K562 (cell line): ENCODE measurements around the gene RALY. TPM values are rescaled to one million over a fixed set of nuclear protein-coding genes. Genes with fewer than 3 reads are reported as not detected.
A peak's percentile ranks its signal among the peaks of the same experiment; 100 is the strongest.

ENCODE experiments used
- CREB1 ChIP-seq, 2 experiments: sonication (generic) in 1 of 2; formaldehyde crosslinking in 1 of 2; IDR thresholded peaks; 2 replicates each; pipeline versions ENCODE4 v1.6.1 to v1.8.0; 2012 to 2022; ENCODE audit warnings: inconsistent platforms in 1 of 2, mild to moderate bottlenecking in 1 of 2, missing genetic modification reagents in 1 of 2, moderate library complexity in 1 of 2
- CREM ChIP-seq: IDR thresholded peaks from 2 replicates; pipeline ENCODE4 v1.6.1; 2014; ENCODE audit warnings: antibody characterized with exemption, low read depth
- FOXA1 ChIP-seq: fragments of 450-650 bp; IDR thresholded peaks from 2 replicates; pipeline ENCODE4 v1.6.1; 2016; ENCODE audit warnings: mild to moderate bottlenecking, borderline replicate concordance
- HMG20A ChIP-seq: fragments of 450-650 bp; formaldehyde crosslinking; conservative IDR thresholded peaks from 2 replicates; pipeline ENCODE4 v1.4.0; 2020; ENCODE audit warnings: mild to moderate bottlenecking, mixed read lengths
- HNRNPUL1 ChIP-seq: fragments of 200-400 bp; formaldehyde crosslinking; IDR thresholded peaks from 2 replicates; pipeline ENCODE4 v1.6.1; 2017; ENCODE audit warnings: low read length
- KDM5B ChIP-seq: fragments of 200-600 bp; sonication (generic); IDR thresholded peaks from 2 replicates; pipeline ENCODE4 v1.6.1; 2012; ENCODE audit warnings: low read depth, mild to moderate bottlenecking, moderate library complexity, low read length, control low read depth, inconsistent platforms; ENCODE audit not compliant: insufficient replicate concordance
- MCM7 ChIP-seq, 2 experiments: fragments of 450-650 bp; IDR thresholded peaks; 2 replicates each; pipeline ENCODE4 v1.6.1; 2016 to 2018
- NFRKB ChIP-seq: fragments of 450-650 bp; IDR thresholded peaks from 2 replicates; pipeline ENCODE4 v1.6.1; 2016; ENCODE audit warnings: low read depth
- RERE ChIP-seq: sonication (generic); formaldehyde crosslinking; IDR thresholded peaks from 2 replicates; pipeline ENCODE4 v1.8.0; 2023; ENCODE audit warnings: missing genetic modification reagents, mild to moderate bottlenecking, borderline replicate concordance
- RFX5 ChIP-seq: IDR thresholded peaks from 2 replicates; pipeline ENCODE4 v1.6.1; 2011; ENCODE audit warnings: low read depth, mild to moderate bottlenecking, improper control_type of control experiment, low read length
- SMAD4 ChIP-seq: fragments of 250-450 bp; sonication (Bioruptor Pico); conservative IDR thresholded peaks from 2 replicates; pipeline ENCODE4 v1.8.0; 2021; ENCODE audit warnings: inconsistent platforms, mild to moderate bottlenecking, moderate library complexity
- SMARCB1 ChIP-seq: IDR thresholded peaks from 2 replicates; pipeline ENCODE4 v1.6.1; 2011; ENCODE audit warnings: improper control_type of control experiment, low read depth; ENCODE audit not compliant: insufficient read length
- XRCC4 ChIP-seq: IDR thresholded peaks from one replicate; pipeline ENCODE4 v1.6.1; 2011; ENCODE audit not compliant: insufficient read depth, insufficient read length; ENCODE audit errors: extremely low read depth
- ZBTB17 ChIP-seq: fragments of 450-650 bp; formaldehyde crosslinking; IDR thresholded peaks from 2 replicates; pipeline ENCODE4 v1.4.0; 2020; ENCODE audit warnings: mild to moderate bottlenecking
- ZKSCAN3 ChIP-seq: fragments of 250-450 bp; sonication (Bioruptor Pico); IDR thresholded peaks from 2 replicates; pipeline ENCODE4 v1.4.0; 2020
- ZNF280B ChIP-seq: fragments of 250-450 bp; sonication (Bioruptor Pico); IDR thresholded peaks from 2 replicates; pipeline ENCODE4 v1.5.1; 2021; ENCODE audit warnings: mild to moderate bottlenecking
- ZNF436 ChIP-seq: fragments of 250-450, 450-650 bp; sonication (Bioruptor Pico); formaldehyde crosslinking; IDR thresholded peaks from 2 replicates; pipeline ENCODE4 v1.7.0; 2020; ENCODE audit warnings: mild to moderate bottlenecking
- ZNF668 ChIP-seq: fragments of 250-450 bp; sonication (Bioruptor Pico); IDR thresholded peaks from 2 replicates; pipeline ENCODE4 v1.8.0; 2022; ENCODE audit warnings: mild to moderate bottlenecking, inconsistent platforms
- polyA plus RNA-seq, 8 experiments: library from polyadenylated mRNA; depleted of rRNA in 4 of 8; stranded (reverse) in 5 of 8; unstranded in 3 of 8; fragments of >200 nt; fragmentation: Nextera tagmentation in 2 of 8; fragmentation: Illumina TruSeq in 1 of 8; extraction: Ambion mirVana in 2 of 8; extraction: Trizol in 1 of 8; gene quantifications; 2 replicates each; pipeline versions ENCODE4 v1.2.1 to v1.2.3, GENCODE V29; 2011 to 2014; ENCODE audit warnings: inconsistent platforms in 1 of 8, missing spikeins in 1 of 8
- total RNA-seq, 7 experiments: library from RNA; depleted of rRNA in 6 of 7; stranded (reverse); fragments of >200 nt in 6 of 7; fragmentation: Illumina TruSeq in 2 of 7; extraction: Trizol in 2 of 7; gene quantifications; 2 replicates each; pipeline versions ENCODE4 v1.2.1 to v1.2.3, GENCODE V29; 2011 to 2021; ENCODE audit warnings: low replicate concordance in 1 of 7
- TF ChIP-seq, protein P1 (sequence below): fragments of 450-650 bp; formaldehyde crosslinking; conservative IDR thresholded peaks from 2 replicates; pipeline ENCODE4 v1.4.0; 2022; ENCODE audit warnings: mild to moderate bottlenecking, missing genetic modification characterization
- TF ChIP-seq, protein P2 (sequence below): fragments of 250-450 bp; sonication (Bioruptor Pico); IDR thresholded peaks from 2 replicates; pipeline ENCODE4 v1.9.0; 2021; ENCODE audit warnings: mild to moderate bottlenecking

Gene RALY
- total and polyA plus RNA-seq, 9 of the 15 experiments (the other 6 are each of a cell fraction or from before 2014, with no cell fraction given), result 0.80 to 207 (median 128) TPM

- TF ChIP-seq, protein P1, sequence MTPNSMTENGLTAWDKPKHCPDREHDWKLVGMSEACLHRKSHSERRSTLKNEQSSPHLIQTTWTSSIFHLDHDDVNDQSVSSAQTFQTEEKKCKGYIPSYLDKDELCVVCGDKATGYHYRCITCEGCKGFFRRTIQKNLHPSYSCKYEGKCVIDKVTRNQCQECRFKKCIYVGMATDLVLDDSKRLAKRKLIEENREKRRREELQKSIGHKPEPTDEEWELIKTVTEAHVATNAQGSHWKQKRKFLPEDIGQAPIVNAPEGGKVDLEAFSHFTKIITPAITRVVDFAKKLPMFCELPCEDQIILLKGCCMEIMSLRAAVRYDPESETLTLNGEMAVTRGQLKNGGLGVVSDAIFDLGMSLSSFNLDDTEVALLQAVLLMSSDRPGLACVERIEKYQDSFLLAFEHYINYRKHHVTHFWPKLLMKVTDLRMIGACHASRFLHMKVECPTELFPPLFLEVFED (CRISPR knock-in tag), result peak; percentile 41
- TF ChIP-seq XRCC4, result no peak
- no peak for TF ChIP-seq ZNF436 (CRISPR knock-in tag)
- peak; percentile 62; the same call in 1 of the 2 replicates for TF ChIP-seq ZBTB17
- TF ChIP-seq RERE, result no peak
- peak; percentile 70 for TF ChIP-seq NFRKB
- no peak for TF ChIP-seq RFX5
- no peak for TF ChIP-seq ZNF668 (CRISPR knock-in tag)
- no peak for TF ChIP-seq ZKSCAN3 (CRISPR knock-in tag)
- TF ChIP-seq FOXA1, result no peak
- no peak for TF ChIP-seq HMG20A
- TF ChIP-seq KDM5B, result peak; percentile 86
- TF ChIP-seq MCM7 (IDR thresholded peaks at IDR 0.05), result no peak
- peak; percentile 98 for TF ChIP-seq CREB1 (IDR thresholded peaks at IDR 0.05)
- peak; percentile 98 for TF ChIP-seq CREB1 (CRISPR knock-in tag; IDR thresholded peaks at IDR 0.05)
- TF ChIP-seq CREM, result peak; percentile 100
- TF ChIP-seq ZNF280B, result no peak
- TF ChIP-seq, protein P2, sequence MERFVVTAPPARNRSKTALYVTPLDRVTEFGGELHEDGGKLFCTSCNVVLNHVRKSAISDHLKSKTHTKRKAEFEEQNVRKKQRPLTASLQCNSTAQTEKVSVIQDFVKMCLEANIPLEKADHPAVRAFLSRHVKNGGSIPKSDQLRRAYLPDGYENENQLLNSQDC (CRISPR knock-in tag), result 0 out of 2 replicates have a peak, but pooled peaks have one; percentile 75
- peak; percentile 61 for TF ChIP-seq SMAD4 (CRISPR knock-in tag)
- TF ChIP-seq SMARCB1, result no peak
- TF ChIP-seq HNRNPUL1, result no peak
These were observed 118.2 kb downstream of the RALY start, which contains the start of gene EIF2S2 (continued) for GRCh38 chr20:34111702-34112599.
